ENCODE results near the gene ADAMTS17.

DNA sequence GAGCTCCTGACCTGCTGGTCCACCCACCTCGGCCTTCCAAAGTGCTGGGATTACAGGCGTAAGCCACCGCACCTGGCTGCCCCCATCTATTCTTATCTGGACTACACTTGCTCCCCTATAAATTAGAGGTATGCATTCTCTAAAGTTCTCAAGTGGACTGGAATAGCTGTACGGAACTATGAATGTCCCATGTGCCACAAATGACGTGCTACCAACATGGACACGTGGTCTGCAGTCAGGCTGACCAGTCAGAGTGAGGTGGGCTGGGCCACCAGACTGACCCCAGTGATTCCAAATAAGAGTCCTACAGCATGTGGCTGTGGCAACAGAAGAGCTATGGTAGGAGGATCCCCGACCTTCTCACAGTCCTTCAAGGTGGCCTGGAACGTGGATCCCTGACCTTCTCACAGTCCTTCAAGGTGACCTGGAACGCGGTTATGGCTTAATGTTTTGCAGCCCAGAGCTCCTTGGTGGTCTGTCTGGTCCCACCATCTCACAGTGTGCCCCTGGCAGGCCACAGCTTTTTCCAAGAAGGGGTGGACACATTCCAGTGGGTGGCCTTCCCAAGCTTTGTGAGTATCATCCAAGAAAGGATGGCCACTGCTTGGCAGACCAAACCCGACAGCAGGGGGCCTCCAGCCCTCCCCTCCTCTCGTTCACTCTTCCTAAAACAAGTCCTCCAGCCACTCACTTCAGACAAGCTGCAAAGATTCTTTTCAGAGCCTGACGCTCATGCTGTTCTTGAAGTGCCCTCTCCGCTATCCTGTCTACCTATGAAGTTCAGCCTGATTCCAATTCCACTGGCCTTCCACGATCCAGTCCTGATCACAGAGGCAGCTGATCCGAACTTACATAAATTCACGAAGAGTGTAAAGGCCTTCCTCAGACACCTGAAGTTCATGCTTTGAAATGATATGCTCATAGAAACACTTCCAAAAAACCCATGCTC lies 4.4 kb downstream of the ADAMTS17 start:
- TF ChIP-seq POLR2A (IDR thresholded peaks at IDR 0.05; ENCODE audit: low read length), result no peak
- no peak for TF ChIP-seq GATA1 (IDR thresholded peaks at IDR 0.05; ENCODE audit: low read depth, low read length)
